Activated CD8-positive, alpha-beta memory T cell treated with anti-CD3 and anti-CD28 coated beads, Interleukin-2, amount 50 U/mL, for 4 hours (primary cell): ENCODE results near the gene ITGB2.

Experiments
- DNase-seq: peaks from one replicate; pipeline ENCODE4 v3.0.0-alpha.2; 2020

The ITGB2 gene

DNA sequence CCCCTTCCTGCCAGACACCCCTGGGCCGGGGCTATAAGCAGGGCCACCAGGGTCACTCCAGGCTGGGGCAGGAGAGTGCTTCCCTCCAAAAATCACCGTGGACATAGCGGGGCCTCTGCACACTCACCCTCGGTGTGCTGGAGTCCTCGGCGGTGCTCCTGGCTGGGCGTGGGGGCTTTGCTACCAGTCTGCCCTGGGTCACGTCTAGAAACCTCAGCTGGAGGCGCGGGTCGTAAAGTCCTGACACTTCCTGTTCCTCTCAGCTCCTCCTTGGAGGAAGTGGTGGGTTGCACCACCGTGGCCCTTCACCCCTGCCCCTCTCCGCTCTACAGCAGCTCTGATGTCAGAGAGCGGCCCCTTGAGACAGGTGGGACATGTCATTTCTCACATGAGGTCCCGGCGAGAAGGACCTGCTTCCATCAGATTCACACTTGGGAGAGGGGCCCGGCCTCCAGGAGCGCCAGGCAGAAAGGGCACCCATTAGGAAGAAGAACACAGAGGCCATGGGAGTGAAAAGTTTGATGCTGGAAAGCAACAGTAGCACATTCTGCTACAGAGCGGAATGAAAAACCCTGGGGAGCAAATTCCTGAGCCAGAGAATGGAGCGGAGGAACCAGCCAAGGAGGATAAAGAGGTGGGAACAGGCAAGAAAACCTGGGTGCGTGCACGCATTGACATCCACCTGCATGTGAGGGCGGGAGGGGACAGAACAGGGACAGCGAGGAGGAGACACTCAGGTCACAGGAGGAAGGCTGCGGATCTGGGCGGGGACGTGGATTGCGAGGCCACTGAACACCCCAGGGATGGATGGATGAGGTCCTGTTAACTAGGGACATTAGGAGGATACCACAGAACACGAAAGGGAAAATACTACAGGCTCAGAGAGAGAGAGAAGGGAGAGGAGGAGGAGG, at the start of gene ITGB2:
ITGB2 (minus strand) TSS at position 206 of the 911 bp plus-strand sequence. CDS start 10,117 bp downstream, outside the sequence.
- peak; percentile 55 for DNase-seq

DNA sequence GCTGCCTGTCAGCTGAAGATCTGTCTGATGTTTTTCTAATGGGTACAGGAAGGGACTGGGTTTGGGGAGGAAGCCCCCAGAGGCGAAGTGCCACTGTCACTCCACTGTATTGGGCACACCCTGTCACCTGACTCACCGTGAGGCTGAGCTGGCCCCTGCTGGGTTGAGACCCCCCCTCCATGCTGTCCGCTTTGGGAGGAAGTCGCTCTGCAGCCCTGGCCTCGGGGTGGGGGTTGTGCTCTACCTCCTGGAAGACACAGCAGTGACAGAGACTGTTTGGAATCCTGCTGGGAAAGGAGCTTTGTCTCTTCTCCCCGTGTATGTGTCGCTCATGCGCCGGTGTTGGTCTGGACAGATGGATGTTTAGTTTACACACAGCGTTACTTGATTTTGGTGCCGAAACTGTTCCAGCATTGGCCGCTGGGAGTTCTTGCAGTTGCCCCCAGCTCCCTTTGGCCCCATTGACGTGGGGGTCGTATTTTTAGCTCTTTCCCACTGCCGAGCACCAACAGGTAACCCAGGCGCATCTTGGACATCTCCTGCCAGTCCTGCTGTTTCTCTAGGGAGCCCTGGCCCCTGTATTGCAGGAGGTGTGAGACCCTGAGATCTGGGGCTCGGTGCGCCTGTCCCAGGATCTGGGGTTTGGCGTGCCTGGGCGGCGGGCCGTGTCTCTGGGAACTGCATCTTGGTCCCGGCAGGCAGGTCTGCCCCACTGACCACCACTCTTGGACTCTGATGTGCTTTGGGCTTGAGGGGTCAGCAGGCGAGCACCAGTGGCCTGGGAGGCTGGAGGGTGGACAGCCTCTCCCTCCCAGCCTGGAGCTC, 49.4 kb upstream of the ITGB2 start:
- no peak for DNase-seq

DNA sequence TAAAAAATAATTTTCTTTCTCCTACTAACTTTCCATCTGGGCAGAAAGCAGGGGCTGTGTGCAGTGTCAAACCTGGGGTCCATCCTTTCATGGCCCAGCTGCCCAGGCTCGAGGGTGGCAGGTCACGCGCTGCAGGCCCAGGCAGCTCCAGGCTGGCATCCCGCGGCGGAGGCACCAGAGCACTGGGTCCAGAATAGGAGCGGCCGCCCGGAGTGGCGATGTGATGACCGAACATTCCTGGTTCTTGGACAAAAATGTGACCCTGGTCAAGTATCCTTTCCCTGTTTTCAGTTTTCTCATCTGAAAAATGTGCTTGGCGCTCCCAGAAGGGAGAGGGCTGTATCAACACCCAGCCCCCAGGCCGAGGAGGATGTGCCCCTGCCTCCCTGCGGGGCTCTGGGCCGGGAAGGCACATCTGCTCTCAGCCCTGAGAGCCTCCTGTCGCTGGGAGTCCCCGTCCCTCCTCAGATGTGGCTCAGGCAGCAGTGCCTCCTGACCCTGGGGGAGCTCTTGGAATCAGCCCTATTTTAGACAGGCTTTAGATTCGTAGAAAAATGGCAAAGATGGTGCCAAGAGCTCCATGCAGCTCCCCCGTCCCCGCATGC, 48.5 kb upstream of the ITGB2 start:
- DNase-seq: no peak

DNA sequence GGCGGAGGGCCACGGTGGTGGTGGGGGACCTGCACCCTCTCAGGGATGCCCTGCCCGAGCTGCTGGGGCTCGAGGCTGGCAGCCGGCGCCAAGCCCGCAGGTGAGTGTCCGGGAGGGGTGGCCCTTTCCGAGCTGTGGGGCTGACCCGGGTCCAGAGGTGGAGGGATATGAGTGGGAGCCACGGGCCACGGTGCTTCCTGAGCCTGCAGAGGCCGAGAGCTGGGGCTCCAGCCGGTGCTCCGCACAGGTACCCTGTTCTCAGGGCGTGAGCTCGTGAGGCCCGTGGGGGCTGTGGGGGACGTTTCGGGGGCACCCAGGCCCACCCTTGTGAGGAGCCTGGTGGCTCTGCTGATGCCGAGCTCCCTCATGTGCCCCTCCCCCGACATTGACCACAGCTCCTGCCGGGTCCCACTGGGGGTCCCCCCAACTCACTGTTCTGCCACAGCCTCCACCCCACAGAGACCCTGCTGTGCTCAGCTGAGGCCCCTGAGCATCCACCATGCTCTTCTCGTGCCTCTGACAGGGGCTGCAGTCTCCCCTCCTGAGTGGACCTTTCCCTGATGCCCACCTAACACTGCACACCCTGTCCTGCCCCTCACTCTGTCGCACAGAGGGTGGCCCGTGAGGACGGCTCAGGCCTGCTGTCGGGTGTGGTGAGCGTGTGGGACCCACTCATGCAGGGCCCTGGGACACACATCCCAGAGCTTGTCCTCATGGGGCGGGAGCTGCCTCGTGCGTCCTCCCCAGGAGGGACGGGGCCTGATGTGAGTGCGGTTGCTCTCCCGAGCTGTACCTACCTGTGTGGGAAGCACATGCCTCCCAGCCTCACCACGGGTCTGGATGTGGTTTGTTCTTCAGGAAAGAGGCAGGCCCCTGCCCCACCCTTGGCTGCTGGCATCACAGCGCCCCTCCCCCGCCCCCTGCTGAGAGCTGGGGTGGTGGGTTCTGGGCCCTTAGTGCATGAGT, 46.7 kb upstream of the ITGB2 start:
- no peak for DNase-seq

DNA sequence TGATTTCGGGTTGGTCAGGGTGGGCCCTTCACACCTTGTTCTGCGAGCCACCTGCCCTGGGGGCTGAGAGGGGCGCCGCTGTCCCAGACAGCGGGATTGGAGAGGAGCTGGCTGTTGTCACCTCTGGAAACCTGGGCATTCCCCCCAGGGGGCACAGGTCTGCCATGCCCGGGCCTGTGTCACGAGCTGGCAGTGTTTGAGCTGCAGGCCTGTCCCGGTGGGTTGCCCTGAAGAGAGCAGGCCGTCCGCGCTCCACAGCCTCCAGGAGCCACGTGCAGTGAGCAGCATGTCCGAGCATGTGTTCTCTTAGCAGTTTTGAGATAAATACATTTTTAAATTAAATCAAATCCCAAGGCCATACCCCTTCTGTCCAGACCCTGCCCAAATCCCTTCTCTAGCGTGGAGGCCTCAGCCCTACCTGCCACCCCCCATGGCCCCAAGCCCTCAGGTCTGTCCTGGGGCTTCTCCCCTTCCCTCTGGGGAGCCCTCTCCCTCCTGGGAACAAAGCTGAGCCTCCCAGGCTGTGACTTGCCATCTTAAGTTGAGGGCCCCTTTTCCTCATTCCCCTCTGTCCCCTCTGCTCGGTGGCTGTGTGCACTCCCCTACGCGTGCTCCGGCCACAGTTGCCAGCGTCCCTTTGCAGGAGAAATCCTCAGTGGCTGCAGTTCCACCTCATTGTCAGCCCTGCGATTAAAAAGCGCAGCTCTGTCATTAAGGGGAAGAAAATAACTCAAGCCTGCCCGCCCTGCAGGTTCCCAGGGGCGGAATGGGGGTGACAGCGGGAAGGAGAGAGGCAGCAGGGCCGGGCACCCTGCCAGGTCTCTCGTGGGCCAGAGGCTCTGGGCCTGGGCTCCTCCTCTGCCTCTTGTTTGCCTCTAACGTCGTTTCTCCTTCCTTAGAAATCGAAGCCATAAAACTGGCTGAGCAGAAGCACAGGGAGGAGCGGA, 45.7 kb upstream of the ITGB2 start:
- DNase-seq: no peak

DNA sequence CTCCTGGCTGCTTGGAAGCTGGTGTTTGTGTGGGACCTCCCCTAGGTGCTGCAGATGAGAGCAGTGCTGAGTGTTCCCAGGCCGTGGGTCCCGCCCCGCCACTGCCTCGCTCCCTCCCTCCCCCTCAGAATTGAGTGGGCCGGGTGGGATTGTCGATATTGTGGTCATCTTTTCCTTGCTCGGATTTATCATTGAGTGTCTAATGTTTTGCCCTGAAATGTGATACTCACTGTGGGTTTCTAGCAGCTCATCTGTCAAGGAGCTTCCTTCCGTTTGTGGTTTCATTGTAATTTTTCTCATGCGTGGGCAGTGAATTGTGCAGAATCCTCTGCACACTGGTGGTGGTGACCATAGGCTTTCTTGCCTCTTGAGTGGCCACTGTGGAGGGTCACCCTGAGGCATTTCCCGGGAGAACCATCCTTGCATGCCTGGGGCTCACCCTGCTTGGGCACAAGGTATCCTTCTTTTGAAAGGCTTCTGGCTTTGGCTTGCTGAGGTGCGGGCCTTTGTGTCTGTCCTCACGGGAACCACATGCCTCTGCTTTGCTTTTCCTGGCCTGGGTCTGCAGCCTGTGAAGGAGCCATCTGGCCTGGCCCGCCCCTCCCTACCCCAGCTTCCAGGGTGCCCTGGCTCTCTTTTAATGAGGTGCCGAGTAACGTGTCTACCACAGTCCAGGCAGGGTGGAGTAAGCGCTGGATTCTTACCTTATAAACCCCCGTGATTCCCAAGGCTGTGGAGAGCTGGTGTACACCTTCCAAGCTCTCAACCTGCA, 44.7 kb upstream of the ITGB2 start:
- DNase-seq: no peak

DNA sequence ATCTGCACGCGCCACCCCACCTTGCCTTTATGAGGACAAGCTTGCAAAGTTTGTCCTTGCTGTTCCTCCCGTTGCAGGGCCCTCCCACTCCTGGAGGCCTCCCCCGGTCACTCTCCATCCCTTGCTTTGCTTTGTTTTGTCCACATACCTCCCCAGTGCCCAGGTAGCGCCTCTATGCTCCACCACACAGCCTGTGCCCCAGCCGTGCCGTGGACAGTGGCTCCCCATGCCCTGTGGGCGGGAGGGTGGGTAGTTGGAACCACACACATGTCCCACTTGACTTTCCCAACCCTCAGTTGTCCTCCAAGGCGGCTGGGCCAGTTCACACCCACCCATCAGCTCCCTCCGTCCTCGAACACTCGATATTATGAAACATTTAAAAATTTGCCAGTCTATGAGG, 43.7 kb upstream of the ITGB2 start:
- DNase-seq: no peak

DNA sequence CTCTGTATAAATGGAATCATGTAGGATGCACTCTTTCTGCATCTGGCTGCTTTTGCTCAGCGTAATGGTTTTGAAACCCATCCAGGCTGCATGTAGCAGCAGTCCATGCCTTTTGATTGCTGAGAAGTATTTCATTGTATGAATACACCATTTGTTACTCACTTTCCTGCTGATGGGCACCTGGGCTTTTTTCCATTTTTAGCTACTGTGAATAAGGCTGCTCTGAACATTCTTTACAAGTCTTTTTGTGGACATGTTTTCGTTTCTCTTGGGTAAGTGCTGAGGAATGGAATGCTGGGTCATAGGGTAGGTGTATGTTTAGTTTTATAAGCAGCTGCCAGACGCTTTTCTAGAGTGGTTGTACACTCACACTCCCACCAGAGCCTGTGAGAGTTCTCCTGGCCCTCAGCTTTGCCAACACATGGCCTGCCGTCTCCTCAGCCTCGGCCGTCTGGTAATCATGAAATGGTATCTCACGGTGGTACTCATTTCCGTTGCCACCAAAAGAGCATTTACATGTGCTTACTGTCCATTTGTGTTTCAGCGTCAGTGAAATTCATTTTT, 41.8 kb upstream of the ITGB2 start:
- no peak for DNase-seq

DNA sequence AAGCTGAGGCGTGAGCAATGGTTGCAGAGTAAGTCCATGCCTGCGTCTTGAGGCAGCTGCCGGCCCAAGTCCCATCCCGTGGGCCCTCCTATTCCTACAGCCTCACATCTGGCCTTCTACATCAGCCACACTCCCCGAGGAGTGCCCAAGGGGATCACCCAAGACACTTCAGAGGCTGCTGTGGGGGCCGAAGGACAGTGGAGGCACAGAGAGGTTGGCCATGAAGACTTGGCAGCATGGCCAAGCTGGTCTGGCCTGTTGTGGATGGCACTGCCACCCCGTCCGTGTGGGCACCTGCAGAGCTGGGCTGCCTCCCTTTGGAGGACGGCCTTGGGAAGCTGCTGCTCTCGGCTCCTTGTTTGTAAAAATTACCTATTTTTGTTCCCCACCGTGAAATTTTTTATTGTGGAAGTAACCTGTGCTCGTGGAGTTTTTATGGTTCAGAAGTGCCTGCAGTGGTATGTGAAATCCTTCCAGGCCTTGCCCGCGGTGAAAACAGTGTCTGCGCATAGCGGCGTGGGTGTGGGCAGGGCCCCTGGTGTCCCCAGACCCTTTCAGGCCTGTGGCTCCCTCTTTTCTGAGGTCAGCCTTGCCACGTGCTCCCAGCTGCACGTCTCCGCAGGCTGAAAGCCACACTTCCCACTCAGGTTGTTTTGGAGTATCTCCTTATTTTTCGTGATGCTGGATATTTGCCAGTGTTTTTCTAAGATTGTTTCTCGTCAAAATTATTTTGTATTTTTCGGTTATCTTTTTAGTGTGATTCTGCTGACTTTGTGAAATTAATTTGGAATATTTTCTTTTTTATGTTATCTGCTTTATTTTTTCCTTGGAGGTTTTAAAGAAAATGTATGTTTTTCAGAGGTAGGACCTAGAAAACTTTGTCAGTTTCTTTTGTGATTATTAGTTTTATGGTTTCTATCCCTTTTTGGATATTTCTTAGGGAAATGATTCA, 39.7 kb upstream of the ITGB2 start:
- DNase-seq: no peak

DNA sequence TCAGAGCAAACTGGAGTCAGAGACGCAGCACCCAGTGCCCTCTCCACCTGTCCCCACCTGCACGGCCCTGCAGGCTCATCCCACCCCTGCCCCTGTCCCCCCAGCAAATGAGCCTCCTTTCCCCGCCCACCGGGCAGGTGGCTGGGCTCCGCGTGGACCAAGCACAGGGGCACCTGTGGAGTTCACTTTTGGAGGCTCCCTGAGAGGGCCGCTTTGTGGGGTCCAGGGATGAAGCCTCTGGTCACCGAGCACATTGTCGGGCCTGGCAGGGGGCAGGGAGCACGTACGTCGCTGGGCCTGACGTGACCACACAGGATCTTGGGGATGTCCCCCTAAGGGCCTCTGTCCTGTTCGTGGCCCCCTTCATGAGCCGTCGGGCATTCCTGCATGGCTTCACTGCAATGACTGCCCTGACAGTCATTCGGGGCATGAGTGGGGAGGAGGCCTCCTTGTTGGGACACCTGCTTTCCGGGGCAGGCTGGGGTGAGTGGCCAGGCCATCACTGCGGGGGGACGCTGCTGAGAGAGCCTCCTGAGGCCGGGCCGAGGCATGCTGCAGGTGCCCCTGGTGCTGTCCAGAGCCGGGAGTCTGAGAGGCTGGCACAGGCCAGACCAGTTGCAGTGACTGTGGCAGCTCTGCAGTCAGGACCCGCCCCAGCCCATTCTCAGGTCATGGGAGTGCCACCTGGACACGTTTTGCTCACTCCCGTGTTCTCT, 38.8 kb upstream of the ITGB2 start:
- no peak for DNase-seq

DNA sequence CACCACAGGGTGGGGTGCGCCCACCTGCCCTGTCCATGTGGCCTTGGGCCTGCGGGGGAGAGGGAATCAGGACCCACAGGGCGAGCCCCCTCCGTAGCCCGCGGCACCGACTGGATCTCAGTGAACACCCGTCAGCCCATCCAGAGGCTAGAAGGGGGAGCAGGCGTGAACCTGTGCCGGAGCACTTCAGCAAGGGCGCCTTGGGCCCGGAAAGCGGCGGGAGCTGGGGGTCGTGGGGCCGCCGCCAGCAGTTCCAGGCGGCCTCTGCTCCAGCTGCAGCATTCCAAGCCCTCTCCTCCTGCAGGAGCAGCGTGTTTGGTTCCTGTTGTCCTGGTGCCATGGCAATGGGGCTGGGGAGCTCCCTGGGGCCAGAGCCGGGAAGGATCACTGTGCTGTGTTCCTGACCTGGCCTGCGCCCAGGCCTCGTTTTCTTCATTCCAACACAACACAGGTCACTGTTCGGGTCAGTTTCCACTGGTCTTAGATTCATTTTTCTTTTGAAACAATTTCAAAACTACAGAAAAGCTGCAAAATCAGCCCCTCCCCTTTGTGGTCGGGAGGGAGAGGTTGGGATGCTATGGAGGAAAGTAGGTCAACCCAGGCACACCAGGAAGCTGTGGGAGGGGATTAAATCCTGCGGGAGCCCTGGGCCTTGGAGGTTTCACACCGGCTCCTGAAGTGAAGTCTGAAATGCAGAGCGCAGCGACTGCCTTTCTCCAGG, 37.9 kb upstream of the ITGB2 start:
- DNase-seq: no peak

DNA sequence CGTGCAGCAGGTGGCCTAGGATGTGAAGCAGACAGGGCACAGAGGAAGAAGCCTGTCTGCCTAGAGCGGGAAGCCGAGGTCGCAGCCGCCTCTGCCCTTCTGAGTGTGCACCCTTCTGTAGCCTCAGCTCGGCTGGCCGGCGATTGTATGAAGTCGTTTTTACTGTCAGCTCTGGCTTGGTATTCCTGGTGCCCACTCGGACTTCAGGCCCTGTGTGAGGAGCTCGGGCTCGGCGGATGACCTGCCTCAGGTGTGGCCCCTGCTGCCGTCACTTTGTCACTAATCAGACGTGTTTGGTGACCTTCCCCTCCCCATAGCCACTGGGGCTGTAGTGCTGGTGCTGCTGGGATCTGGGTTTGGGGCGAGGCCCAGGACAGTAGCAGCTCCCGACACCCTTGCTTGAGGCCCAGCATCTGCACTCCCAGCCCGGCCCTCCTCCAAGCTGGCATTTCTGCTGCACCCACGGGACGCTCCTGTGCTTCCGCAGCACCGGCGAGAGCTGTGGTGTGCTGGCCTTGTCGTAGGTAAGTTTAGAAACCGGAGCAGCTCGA, 37.3 kb upstream of the ITGB2 start:
- no peak for DNase-seq

DNA sequence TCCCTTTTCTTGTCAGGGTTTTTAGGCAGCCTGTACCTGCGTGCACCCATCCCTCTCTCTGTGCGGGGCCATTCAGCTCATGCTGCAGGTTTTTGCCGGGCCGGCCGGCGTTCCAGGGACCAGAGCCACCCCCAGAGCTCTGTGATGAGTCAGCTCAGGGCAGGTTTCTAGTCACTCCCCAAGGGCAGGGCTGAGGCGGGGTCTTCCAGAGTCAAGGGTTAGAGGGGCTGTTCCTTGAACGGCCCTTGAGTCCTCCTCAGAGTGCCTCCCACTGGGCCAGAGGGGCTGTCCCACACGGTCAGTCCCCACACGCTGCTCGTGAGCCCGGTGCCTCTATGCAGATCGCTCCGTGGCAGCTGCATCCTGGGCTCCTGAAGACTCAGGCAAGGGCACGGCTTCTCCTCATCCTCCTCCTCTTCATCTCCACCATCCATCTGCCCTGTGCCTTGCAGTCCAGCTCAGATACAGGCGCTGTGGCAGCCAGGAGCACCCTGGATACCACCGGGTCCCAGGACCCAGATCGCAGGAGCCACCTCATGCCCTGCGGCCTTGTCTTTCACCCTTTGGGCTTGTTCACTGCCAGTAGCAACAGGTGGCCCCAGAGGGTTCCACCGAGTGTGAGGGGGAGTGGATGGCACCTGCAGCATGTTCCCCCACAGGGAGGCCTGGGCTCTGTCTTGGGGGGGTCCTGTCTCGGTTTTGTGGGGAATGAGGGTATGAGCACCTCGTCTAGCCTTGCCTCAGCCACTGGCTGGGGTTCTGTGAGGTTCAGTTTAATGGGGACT, 36.5 kb upstream of the ITGB2 start:
- no peak for DNase-seq

DNA sequence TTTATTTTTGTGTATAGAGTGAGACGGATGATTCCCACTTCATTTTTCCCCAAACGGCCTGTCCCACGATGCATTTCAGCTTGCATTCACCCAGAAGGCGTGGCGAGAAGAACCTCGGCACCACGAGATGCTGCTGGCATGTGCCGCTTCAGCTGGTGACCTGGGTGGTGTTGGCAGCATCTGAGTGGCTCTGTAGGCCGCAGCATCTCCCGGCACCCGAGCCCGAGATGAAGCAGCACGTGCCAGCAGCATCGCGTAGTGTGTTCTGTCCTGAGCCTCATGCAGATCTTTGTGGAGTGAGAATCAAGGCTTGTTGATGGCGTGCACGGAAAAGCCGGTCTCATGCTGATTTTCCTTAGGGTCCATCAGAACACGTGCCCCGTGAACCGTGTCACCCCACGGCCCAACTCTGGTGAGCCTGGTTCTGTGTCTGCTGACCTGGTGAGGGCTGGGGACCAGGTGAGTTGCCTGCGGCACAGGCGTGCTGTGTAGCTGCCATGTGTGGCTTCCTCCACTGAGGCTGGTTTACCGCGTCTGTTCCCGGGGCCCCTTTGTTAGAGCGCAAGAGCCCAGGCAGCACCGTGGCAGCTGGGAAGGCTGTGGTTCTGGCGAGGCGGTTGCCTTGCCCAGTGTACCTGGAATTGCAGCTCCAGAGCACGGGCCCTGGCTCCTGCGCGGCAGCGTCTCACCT, 35.8 kb upstream of the ITGB2 start:
- DNase-seq: no peak

DNA sequence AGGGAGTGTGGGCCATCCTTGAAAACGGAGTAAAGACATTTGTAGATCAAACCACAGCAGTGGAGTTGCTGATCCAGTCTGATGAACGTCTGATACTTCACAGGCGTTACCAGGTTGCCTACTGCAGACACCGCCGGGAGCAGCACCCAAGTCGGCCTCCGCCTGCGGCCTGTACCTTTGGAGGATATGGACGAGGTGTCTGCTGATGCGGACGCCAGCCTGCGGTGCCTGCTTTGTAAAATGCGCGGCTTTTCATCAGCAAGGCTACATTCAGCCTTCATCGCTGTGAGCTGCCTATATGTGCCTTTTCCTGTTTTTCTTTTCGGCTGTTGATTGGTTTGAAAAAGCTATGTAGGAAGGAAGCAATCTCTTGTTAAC, 35.1 kb upstream of the ITGB2 start:
- DNase-seq: no peak
